ENCODE measurements around the gene RABGAP1L.

RABGAP1L gene

GRCh38 chr1:174159252-174160108, at the start of gene RABGAP1L:
Gene RABGAP1L (plus strand): TSS chr1:174159520.
- no peak for TF ChIP-seq CTCF (IDR thresholded peaks at IDR 0.05; ENCODE audit: extremely low read depth, insufficient read depth, missing control alignments)
- peak; percentile 91 for DNase-seq (ENCODE audit: low spot score)
- in situ Hi-C loops (cut with MboI; ENCODE audit: low pct_unique_long_range_greater_than_20kb, low sequenced_read_pairs, unreplicated experiment) = no loop called here

- no peak for TF ChIP-seq CTCF (IDR thresholded peaks at IDR 0.05; ENCODE audit: extremely low read depth, insufficient read depth, missing control alignments)
- in situ Hi-C loops (cut with MboI; ENCODE audit: low pct_unique_long_range_greater_than_20kb, low sequenced_read_pairs, unreplicated experiment) = no loop called here
- no peak for DNase-seq (ENCODE audit: low spot score)
Measured at GRCh38 chr1:174110053-174110452, 49.3 kb upstream of the RABGAP1L start.

- DNase-seq (ENCODE audit: low spot score) = no peak
- in situ Hi-C loops (cut with MboI; ENCODE audit: low pct_unique_long_range_greater_than_20kb, low sequenced_read_pairs, unreplicated experiment) = no loop called here
- no peak for TF ChIP-seq CTCF (IDR thresholded peaks at IDR 0.05; ENCODE audit: extremely low read depth, insufficient read depth, missing control alignments)
Measured at GRCh38 chr1:174112489-174113162, 46.7 kb upstream of the RABGAP1L start.

GRCh38 chr1:174114106-174114505, 45.2 kb upstream of the RABGAP1L start:
- TF ChIP-seq CTCF (IDR thresholded peaks at IDR 0.05; ENCODE audit: extremely low read depth, insufficient read depth, missing control alignments) = no peak
- in situ Hi-C loops (cut with MboI; ENCODE audit: low pct_unique_long_range_greater_than_20kb, low sequenced_read_pairs, unreplicated experiment) = no loop called here
- DNase-seq (ENCODE audit: low spot score) = no peak

- DNase-seq (ENCODE audit: low spot score) = peak; percentile 26
- in situ Hi-C loops (cut with MboI; ENCODE audit: low pct_unique_long_range_greater_than_20kb, low sequenced_read_pairs, unreplicated experiment) = no loop called here
- peak; percentile 54 for TF ChIP-seq CTCF (IDR thresholded peaks at IDR 0.05; ENCODE audit: extremely low read depth, insufficient read depth, missing control alignments)
Measured at GRCh38 chr1:174114788-174115448, 44.4 kb upstream of the RABGAP1L start.

- no peak for DNase-seq (ENCODE audit: low spot score)
- TF ChIP-seq CTCF (IDR thresholded peaks at IDR 0.05; ENCODE audit: extremely low read depth, insufficient read depth, missing control alignments) = no peak
- in situ Hi-C loops (cut with MboI; ENCODE audit: low pct_unique_long_range_greater_than_20kb, low sequenced_read_pairs, unreplicated experiment) = no loop called here
Measured at GRCh38 chr1:174116042-174116441, 43.3 kb upstream of the RABGAP1L start.
